Measurements from ENCODE around the gene PDS5B. TPM values are rescaled to one million over a fixed set of nuclear protein-coding genes. Genes with fewer than 3 reads are reported as not detected.
"Not testable (repeated sequence)": the region's sequence is repeated elsewhere in the genome, so short reads cannot be mapped to it uniquely, and the experiment has no call there.

The PDS5B gene
- total RNA-seq, 1 donor from 2014 or later = 63.1 TPM

DNA sequence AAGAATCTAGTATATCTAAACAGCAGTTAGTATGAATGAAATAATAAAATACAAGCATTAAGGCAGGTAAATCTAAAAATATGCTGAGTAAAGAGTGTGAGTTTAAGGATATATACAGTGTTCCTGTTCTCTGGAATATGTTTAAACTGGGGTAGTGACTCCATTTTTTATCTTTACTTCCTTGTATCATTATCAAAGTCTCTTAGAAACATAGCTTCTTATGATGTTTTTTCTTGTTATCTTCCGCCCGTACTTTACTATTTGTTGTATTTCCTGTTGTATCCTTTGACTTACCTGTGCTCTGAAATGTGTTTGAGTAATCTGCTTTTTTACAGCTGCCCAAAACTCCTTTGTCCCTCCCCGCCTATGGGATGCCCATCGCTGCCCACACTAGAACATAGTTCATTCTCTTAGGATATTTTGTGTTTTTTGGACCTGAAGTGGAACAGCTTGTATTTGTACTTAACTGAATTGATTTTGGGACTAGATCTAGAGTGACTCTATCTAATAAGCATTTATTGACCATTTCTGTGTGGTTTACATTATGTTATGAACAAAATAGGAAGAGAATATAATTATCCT, 80.8 kb downstream of the PDS5B start:
- Mint-ChIP-seq H3K27me3 (ENCODE audit: low read depth) (no peaks in the 10 kb centered on the region), H3K4me3 (ENCODE audit: low read depth) (no peak overlapping the region), H3K9me3 (no peaks in the 10 kb centered on the region), H3K36me3 (ENCODE audit: low read depth) (peaks cover 19% of the 10 kb centered on the region), H3K27ac (no peak overlapping the region), H3K4me1 (ENCODE audit: low read depth) (peaks cover 2% of the 10 kb centered on the region)
- no peak for DNase-seq (ENCODE audit: low spot score)
- intact Hi-C loops (cut with micrococcal nuclease) = loop anchor here (10.0 kb wide), 1 partner anchor 348 kb away; the partner anchor contains the start of gene KL

- H3K9me3 Mint-ChIP-seq = no peaks in the 10 kb centered on the region
- no peak for DNase-seq (ENCODE audit: low spot score)
Measured at GRCh38 chr13:32669030-32669646, 82.9 kb downstream of the PDS5B start.

DNA sequence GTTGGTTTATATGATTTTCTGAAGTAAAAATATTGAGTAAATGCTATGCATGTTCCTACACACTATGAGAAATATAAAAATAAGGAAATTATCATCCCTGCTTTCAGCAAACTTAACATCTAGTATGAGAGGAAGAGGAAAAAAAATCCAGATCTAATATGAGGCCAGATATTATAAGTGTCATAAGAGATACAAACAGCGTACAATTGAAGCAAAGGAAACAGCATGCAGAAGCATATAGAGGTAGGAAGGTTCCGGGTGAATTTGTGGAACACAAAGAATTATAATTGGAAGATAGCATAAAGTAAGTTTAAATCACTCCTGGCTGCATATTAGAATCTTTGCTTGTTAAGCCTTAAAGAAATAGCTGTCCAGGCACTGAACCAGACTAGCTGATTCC, 88.3 kb downstream of the PDS5B start:
- H3K27ac Mint-ChIP-seq = no peak overlapping the region

More at GRCh38 chr13:32669030-32669646, 82.9 kb downstream of the PDS5B start:
- H3K36me3 Mint-ChIP-seq (ENCODE audit: low read depth) = peaks cover 34% of the 10 kb centered on the region
- H3K4me3 Mint-ChIP-seq (ENCODE audit: low read depth) = no peak overlapping the region
- H3K4me1 Mint-ChIP-seq (ENCODE audit: low read depth) = peaks cover 2% of the 10 kb centered on the region
- no peaks in the 10 kb centered on the region for H3K27me3 Mint-ChIP-seq (ENCODE audit: low read depth)
- H3K27ac Mint-ChIP-seq = no peak overlapping the region
- intact Hi-C loops (cut with micrococcal nuclease) = loop anchor here (1.0 to 10.0 kb wide), 3 partner anchors 19 to 346 kb away; partner anchors contain the start of genes KL and PDS5B

GRCh38 chr13:32676242-32676641, 90.0 kb downstream of the PDS5B start:
- no peak overlapping the region for H3K4me3 Mint-ChIP-seq (ENCODE audit: low read depth)
- H3K27ac Mint-ChIP-seq = no peak overlapping the region
- H3K36me3 Mint-ChIP-seq (ENCODE audit: low read depth) = peaks cover 75% of the 10 kb centered on the region
- H3K9me3 Mint-ChIP-seq = no peaks in the 10 kb centered on the region
- no peaks in the 10 kb centered on the region for H3K4me1 Mint-ChIP-seq (ENCODE audit: low read depth)
- H3K27me3 Mint-ChIP-seq (ENCODE audit: low read depth) = no peaks in the 10 kb centered on the region
- intact Hi-C loops (cut with micrococcal nuclease) = no loop called here
- no peak for DNase-seq (ENCODE audit: low spot score)

More for the DNA sequence above, 88.3 kb downstream of the PDS5B start:
- Mint-ChIP-seq H3K4me3 (ENCODE audit: low read depth) (no peak overlapping the region), H3K4me1 (ENCODE audit: low read depth) (no peaks in the 10 kb centered on the region), H3K9me3 (no peaks in the 10 kb centered on the region), H3K27me3 (ENCODE audit: low read depth) (no peaks in the 10 kb centered on the region), H3K36me3 (ENCODE audit: low read depth) (peaks cover 61% of the 10 kb centered on the region)
- intact Hi-C loops (cut with micrococcal nuclease) = no loop called here
- no peak for DNase-seq (ENCODE audit: low spot score)

GRCh38 chr13:32682130-32682529, 95.9 kb downstream of the PDS5B start:
- peaks cover 6% of the 10 kb centered on the region for H3K4me1 Mint-ChIP-seq (ENCODE audit: low read depth)
- intact Hi-C loops (cut with micrococcal nuclease) = loop anchor here (10.0 kb wide), 1 partner anchor 53 kb away; no protein-coding TSS in a partner anchor
- peaks cover 66% of the 10 kb centered on the region for H3K36me3 Mint-ChIP-seq (ENCODE audit: low read depth)
- H3K27ac Mint-ChIP-seq = peak overlapping the region; percentile 23
- H3K4me3 Mint-ChIP-seq (ENCODE audit: low read depth) = no peak overlapping the region
- H3K27me3 Mint-ChIP-seq (ENCODE audit: low read depth) = no peaks in the 10 kb centered on the region
- no peak for DNase-seq (ENCODE audit: low spot score)
- H3K9me3 Mint-ChIP-seq = no peaks in the 10 kb centered on the region

- no peaks in the 10 kb centered on the region for H3K9me3 Mint-ChIP-seq
- intact Hi-C loops (cut with micrococcal nuclease) = loop anchor here (10.0 kb wide), 1 partner anchor 52 kb away; no protein-coding TSS in a partner anchor
Measured at GRCh38 chr13:32682740-32683139, 96.5 kb downstream of the PDS5B start.

GRCh38 chr13:32687275-32687674, 101.0 kb downstream of the PDS5B start:
- Mint-ChIP-seq H3K9me3 (no peaks in the 10 kb centered on the region), H3K4me3 (ENCODE audit: low read depth) (no peak overlapping the region), H3K27ac (no peak overlapping the region), H3K27me3 (ENCODE audit: low read depth) (no peaks in the 10 kb centered on the region), H3K36me3 (ENCODE audit: low read depth) (peaks cover 40% of the 10 kb centered on the region), H3K4me1 (ENCODE audit: low read depth) (peaks cover 4% of the 10 kb centered on the region)
- intact Hi-C loops (cut with micrococcal nuclease) = loop anchor here (10.0 kb wide), 1 partner anchor 48 kb away; no protein-coding TSS in a partner anchor
- DNase-seq (ENCODE audit: low spot score) = no peak

More at GRCh38 chr13:32682740-32683139, 96.5 kb downstream of the PDS5B start:
- Mint-ChIP-seq H3K27ac (peak overlapping the region; percentile 23), H3K4me1 (ENCODE audit: low read depth) (peaks cover 6% of the 10 kb centered on the region), H3K27me3 (ENCODE audit: low read depth) (no peaks in the 10 kb centered on the region), H3K36me3 (ENCODE audit: low read depth) (peaks cover 66% of the 10 kb centered on the region), H3K4me3 (ENCODE audit: low read depth) (no peak overlapping the region)
- no peak for DNase-seq (ENCODE audit: low spot score)

DNA sequence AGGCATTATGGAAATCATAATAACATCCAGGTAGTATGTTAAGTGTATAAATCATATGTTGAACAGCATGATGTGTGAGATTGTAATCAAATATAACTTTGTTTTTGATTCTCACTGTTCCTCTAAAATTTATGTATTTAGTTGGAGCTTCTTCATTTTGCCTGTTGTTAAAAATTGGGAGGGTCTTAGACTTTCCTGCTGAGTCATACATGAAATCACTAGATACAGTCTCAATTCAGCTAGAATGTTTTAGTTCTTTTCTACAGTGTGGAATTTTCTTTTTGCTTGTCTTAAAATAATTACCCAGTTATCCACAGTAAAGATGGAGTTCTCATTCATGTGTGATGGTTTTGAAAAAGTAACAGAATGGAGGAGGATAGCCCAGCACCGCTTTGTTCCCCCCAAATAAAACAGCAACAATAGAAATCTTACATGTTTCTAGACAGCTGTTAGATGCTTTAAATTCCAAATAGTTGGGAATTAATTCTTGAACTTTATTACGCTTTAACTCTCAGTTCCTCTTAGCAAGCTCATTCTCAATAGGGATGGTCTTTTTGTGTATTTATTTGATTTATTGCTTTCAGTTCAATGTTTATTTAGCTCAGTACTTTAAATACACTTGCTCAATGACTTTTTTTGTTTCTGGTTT, 109.5 kb downstream of the PDS5B start:
- no peaks in the 10 kb centered on the region for H3K9me3 Mint-ChIP-seq
- no peak overlapping the region for H3K4me3 Mint-ChIP-seq (ENCODE audit: low read depth)
- no peak for DNase-seq (ENCODE audit: low spot score)
- intact Hi-C loops (cut with micrococcal nuclease) = no loop called here
- peaks cover 28% of the 10 kb centered on the region for H3K36me3 Mint-ChIP-seq (ENCODE audit: low read depth)
- no peak overlapping the region for H3K27ac Mint-ChIP-seq
- H3K27me3 Mint-ChIP-seq (ENCODE audit: low read depth) = no peaks in the 10 kb centered on the region
- H3K4me1 Mint-ChIP-seq (ENCODE audit: low read depth) = peaks cover 1% of the 10 kb centered on the region

DNA sequence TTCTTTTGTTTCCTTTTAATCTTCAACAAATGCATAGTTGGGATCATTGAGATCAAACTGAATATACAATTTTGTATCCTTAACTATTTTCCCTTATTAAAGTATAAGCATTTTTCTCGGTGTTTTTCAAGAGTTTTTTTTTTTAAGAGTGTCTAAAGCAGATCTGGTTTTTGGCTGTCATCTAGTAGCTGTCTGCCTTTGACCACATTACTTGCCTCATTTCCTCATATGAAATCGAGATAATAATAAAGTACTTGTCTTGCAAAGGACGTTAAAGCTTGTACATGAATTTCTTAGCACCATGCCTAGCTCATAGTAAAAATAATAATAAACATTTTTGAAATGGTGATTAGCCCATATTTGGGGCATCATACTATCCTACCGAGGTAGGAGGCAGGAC, 121.2 kb downstream of the PDS5B start:
- DNase-seq (ENCODE audit: low spot score) = no peak
- no peak overlapping the region for H3K27ac Mint-ChIP-seq
- H3K36me3 Mint-ChIP-seq (ENCODE audit: low read depth) = peaks cover 50% of the 10 kb centered on the region
- no peaks in the 10 kb centered on the region for H3K27me3 Mint-ChIP-seq (ENCODE audit: low read depth)
- no peak overlapping the region for H3K4me3 Mint-ChIP-seq (ENCODE audit: low read depth)
- H3K4me1 Mint-ChIP-seq (ENCODE audit: low read depth) = peaks cover 2% of the 10 kb centered on the region
- intact Hi-C loops (cut with micrococcal nuclease) = no loop called here
- H3K9me3 Mint-ChIP-seq = peaks cover 7% of the 10 kb centered on the region

GRCh38 chr13:32713397-32713796, 127.1 kb downstream of the PDS5B start:
- H3K4me3 Mint-ChIP-seq (ENCODE audit: low read depth) = no peak overlapping the region
- intact Hi-C loops (cut with micrococcal nuclease) = no loop called here
- H3K27me3 Mint-ChIP-seq (ENCODE audit: low read depth) = no peaks in the 10 kb centered on the region
- peaks cover 67% of the 10 kb centered on the region for H3K36me3 Mint-ChIP-seq (ENCODE audit: low read depth)
- no peak overlapping the region for H3K27ac Mint-ChIP-seq
- no peaks in the 10 kb centered on the region for H3K4me1 Mint-ChIP-seq (ENCODE audit: low read depth)
- DNase-seq (ENCODE audit: low spot score) = no peak
- H3K9me3 Mint-ChIP-seq = peaks cover 31% of the 10 kb centered on the region

GRCh38 chr13:32716201-32716600, 129.9 kb downstream of the PDS5B start:
- H3K4me3 Mint-ChIP-seq (ENCODE audit: low read depth); intact Hi-C loops (cut with micrococcal nuclease); H3K27ac Mint-ChIP-seq; DNase-seq (ENCODE audit: low spot score); H3K4me1 Mint-ChIP-seq (ENCODE audit: low read depth); H3K27me3 Mint-ChIP-seq (ENCODE audit: low read depth): not testable (repeated sequence)
- peaks cover 73% of the 10 kb centered on the region for H3K36me3 Mint-ChIP-seq (ENCODE audit: low read depth)
- H3K9me3 Mint-ChIP-seq = peaks cover 41% of the 10 kb centered on the region

GRCh38 chr13:32720026-32720425, 133.8 kb downstream of the PDS5B start:
- peaks cover 66% of the 10 kb centered on the region for H3K36me3 Mint-ChIP-seq (ENCODE audit: low read depth)
- intact Hi-C loops (cut with micrococcal nuclease) = no loop called here

More at GRCh38 chr13:32720026-32720425, 133.8 kb downstream of the PDS5B start:
- peaks cover 13% of the 10 kb centered on the region for H3K9me3 Mint-ChIP-seq
- peaks cover 13% of the 10 kb centered on the region for H3K4me1 Mint-ChIP-seq (ENCODE audit: low read depth)
- H3K27ac Mint-ChIP-seq = no peak overlapping the region
- H3K4me3 Mint-ChIP-seq (ENCODE audit: low read depth) = no peak overlapping the region
- no peak for DNase-seq (ENCODE audit: low spot score)
- no peaks in the 10 kb centered on the region for H3K27me3 Mint-ChIP-seq (ENCODE audit: low read depth)

All from activated T-helper 2 cell treated with anti-CD3 and anti-CD28 coated beads, Interferon-gamma antibody, Interleukin-2, Interleukin-4, amounts not matched to agents 10 μg/mL and 5 μg/mL and 100 μg/mL, durations not matched to agents 14 hours and 24 hours and 36 hours (primary cell).